Peyer's patch (tissue), 4 donors: ENCODE data around the gene RPS6KB2.

Source experiments
- POLR2A ChIP-seq, 2 donors: fragments of 450-650 bp; IDR thresholded peaks; one replicate each; pipeline ENCODE4 v1.5.1; 2017; ENCODE audit warnings: antibody characterized with exemption in 2 of 2, mild to moderate bottlenecking in 2 of 2, moderate library complexity in 2 of 2
- TF ChIP-seq, protein P1 (sequence below), 6 experiments: fragments of 450-650 bp in 4 of 6; fragments of 200-600 bp in 2 of 6; sonication (generic) in 1 of 6; IDR thresholded peaks; one replicate each; pipeline ENCODE4 v1.5.1; 2017 to 2019; ENCODE audit warnings: antibody characterized with exemption in 6 of 6, mild to moderate bottlenecking in 3 of 6, moderate library complexity in 1 of 6

DNA sequence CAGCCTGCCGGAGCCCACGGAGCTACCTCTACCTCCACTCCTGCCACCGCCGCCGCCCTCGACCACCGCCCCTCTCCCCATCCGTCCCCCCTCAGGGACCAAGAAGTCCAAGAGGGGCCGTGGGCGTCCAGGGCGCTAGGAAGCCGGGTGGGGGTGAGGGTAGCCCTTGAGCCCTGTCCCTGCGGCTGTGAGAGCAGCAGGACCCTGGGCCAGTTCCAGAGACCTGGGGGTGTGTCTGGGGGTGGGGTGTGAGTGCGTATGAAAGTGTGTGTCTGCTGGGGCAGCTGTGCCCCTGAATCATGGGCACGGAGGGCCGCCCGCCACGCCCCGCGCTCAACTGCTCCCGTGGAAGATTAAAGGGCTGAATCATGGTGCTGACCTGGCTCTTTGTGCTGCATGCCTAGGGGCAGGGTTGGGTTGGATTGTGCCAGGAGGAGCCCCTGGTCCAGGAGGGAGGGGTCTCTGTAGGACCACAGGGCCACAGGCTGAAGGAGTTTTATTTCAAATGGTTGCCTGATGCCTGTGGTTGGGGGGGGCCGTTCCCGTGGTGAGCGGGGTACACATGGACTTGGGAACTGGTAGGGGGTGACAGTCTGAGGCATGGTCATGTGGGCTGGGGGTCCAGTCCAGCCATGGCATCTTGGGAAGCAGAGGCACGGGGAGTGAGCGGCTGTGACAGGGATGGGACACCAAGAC, 6.9 kb downstream of the RPS6KB2 start:
- TF ChIP-seq, protein P1, sequence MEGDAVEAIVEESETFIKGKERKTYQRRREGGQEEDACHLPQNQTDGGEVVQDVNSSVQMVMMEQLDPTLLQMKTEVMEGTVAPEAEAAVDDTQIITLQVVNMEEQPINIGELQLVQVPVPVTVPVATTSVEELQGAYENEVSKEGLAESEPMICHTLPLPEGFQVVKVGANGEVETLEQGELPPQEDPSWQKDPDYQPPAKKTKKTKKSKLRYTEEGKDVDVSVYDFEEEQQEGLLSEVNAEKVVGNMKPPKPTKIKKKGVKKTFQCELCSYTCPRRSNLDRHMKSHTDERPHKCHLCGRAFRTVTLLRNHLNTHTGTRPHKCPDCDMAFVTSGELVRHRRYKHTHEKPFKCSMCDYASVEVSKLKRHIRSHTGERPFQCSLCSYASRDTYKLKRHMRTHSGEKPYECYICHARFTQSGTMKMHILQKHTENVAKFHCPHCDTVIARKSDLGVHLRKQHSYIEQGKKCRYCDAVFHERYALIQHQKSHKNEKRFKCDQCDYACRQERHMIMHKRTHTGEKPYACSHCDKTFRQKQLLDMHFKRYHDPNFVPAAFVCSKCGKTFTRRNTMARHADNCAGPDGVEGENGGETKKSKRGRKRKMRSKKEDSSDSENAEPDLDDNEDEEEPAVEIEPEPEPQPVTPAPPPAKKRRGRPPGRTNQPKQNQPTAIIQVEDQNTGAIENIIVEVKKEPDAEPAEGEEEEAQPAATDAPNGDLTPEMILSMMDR (IDR thresholded peaks at IDR 0.05), result no peak
- no peak for TF ChIP-seq POLR2A (IDR thresholded peaks at IDR 0.05)
